Spleen (tissue), 13 donors: Measurements from ENCODE around the gene TBX1. TPM values are rescaled to one million over a fixed set of nuclear protein-coding genes. Genes with fewer than 3 reads are reported as not detected.

Experiments
- DNase-seq: peaks from one replicate; pipeline ENCODE4 v3.0.0-alpha.2; 2020
- H3K27ac ChIP-seq, 8 donors: fragments of 200-600 bp; sonication (generic) in 7 of 8; 1 replicate in 4 of 8; 2 replicates in 4 of 8; pipeline versions ENCODE4 v1.5.0 to v1.8.0; 2016 to 2021; ENCODE audit warnings: inconsistent platforms in 4 of 8, mild to moderate bottlenecking in 4 of 8, moderate library complexity in 1 of 8
- H3K27me3 ChIP-seq, 7 donors: fragments of 200-600 bp; sonication (generic) in 6 of 7; replicated peaks in 1 of 7; 1 replicate in 4 of 7; 2 replicates in 3 of 7; pipeline versions ENCODE4 v1.5.0 to v1.8.0; 2016 to 2021; ENCODE audit warnings: inconsistent platforms in 3 of 7, mild to moderate bottlenecking in 1 of 7
- H3K36me3 ChIP-seq, 6 donors: fragments of 200-600 bp; sonication (generic) in 5 of 6; 1 replicate in 4 of 6; 2 replicates in 2 of 6; pipeline versions ENCODE4 v1.5.0 to v1.8.0; 2016 to 2021; ENCODE audit warnings: inconsistent platforms in 2 of 6
- H3K4me1 ChIP-seq, 6 donors: fragments of 200-600 bp; sonication (generic) in 5 of 6; 1 replicate in 3 of 6; 2 replicates in 3 of 6; pipeline versions ENCODE4 v1.5.0 to v1.8.0; 2016 to 2021; ENCODE audit warnings: inconsistent platforms in 3 of 6
- H3K4me3 ChIP-seq, 8 donors: fragments of 200-600 bp; sonication (generic) in 7 of 8; 1 replicate in 4 of 8; 2 replicates in 4 of 8; pipeline versions ENCODE4 v1.5.0 to v1.8.0; 2016 to 2021; ENCODE audit warnings: inconsistent platforms in 4 of 8, mild to moderate bottlenecking in 4 of 8, moderate library complexity in 2 of 8
- H3K9me3 ChIP-seq, 8 donors: fragments of 200-600 bp; sonication (generic) in 7 of 8; 1 replicate in 4 of 8; 2 replicates in 4 of 8; pipeline versions ENCODE4 v1.5.0 to v1.8.0; 2016 to 2021; ENCODE audit warnings: inconsistent platforms in 4 of 8
- POLR2A ChIP-seq, 3 donors: fragments of 450-650 bp; IDR thresholded peaks; one replicate each; pipeline ENCODE4 v1.5.1; 2017; ENCODE audit warnings: antibody characterized with exemption in 3 of 3, mild to moderate bottlenecking in 1 of 3
- POLR2AphosphoS5 ChIP-seq, 3 donors: sonication (generic); formaldehyde crosslinking; IDR thresholded peaks; one replicate each; pipeline ENCODE4 v1.5.1; 2017; ENCODE audit warnings: antibody characterized with exemption in 3 of 3
- WGBS, 5 donors: extraction: QIAGEN DNeasy Blood & Tissue Kit in 3 of 5; methylation state at CpG; one replicate each; pipeline versions ENCODE4 v1.1.5 to v1.1.7; 2013 to 2018; 5-methylcytosine and 5-hydroxymethylcytosine counted together
- intact Hi-C: fragments of 100-400 bp; cut with DNase I; formaldehyde crosslinking; loops from one replicate; pipeline ENCODE4 v1.15.0; 2023; ENCODE audit warnings: low total_unique reads
- long read RNA-seq, 2 donors: transcript quantifications; one replicate each; lab custom pipeline, GENCODE V29; 2026
- polyA plus RNA-seq, 3 donors: library from polyadenylated mRNA; stranded (reverse); fragments of 200-250 nt; gene quantifications; one replicate each; pipeline ENCODE4 v1.2.1, GENCODE V29; 2013
- total RNA-seq, 7 donors: library from RNA; depleted of rRNA in 3 of 7; stranded (reverse); fragments of >200 nt in 3 of 7; fragmentation: NEBNext Ultra II Directional in 4 of 7; extraction: Animal tissue kit (Norgen Biotek cat#: 25700) in 4 of 7; gene quantifications; one replicate each; pipeline versions ENCODE4 v1.1.0 to v1.2.1, GENCODE V29; 2016 to 2021
- TF ChIP-seq, protein P1 (sequence below), 11 experiments: fragments of 200-600 bp in 7 of 11; fragments of 450-650 bp in 4 of 11; sonication (generic) in 4 of 11; IDR thresholded peaks in 8 of 11; conservative IDR thresholded peaks in 3 of 11; 1 replicate in 7 of 11; 2 replicates in 4 of 11; pipeline versions ENCODE4 v1.4.0 to v1.8.0; 2016 to 2021; ENCODE audit warnings: antibody characterized with exemption in 11 of 11, inconsistent platforms in 4 of 11, mild to moderate bottlenecking in 1 of 11
- donor health status: healthy with polysubstance abuse.
- donor health status: DM: no; HTN: no; CAD: no; lungs with moderate emphysema.
- donor health status: DM: no; HTN: no; CAD: no.
- donor health status: Bipolar disorder and iron deficiency.
- donor health status: healthy.
- donor health status: DM: no; HTN: no; CAD: no.
- donor health status: DM: yes; HTN: yes; CAD: no.

Gene TBX1
- 10 to 100 TPM in 1 of 7 donors, 1 to 10 TPM in 3, under 1 TPM in 3; 0.23 to 10.5 (median 3.1) TPM for total RNA-seq
- under 1 TPM; 0.17 to 0.71 (median 0.61) TPM for polyA plus RNA-seq
- long read RNA-seq, donor 1, partial matches to known transcripts, result 5 of 5 reads
- long read RNA-seq, donor 1, other reads (novel, unspliced or antisense), result 0 of 5 reads
- long read RNA-seq, donor 2, result 0 reads

DNA sequence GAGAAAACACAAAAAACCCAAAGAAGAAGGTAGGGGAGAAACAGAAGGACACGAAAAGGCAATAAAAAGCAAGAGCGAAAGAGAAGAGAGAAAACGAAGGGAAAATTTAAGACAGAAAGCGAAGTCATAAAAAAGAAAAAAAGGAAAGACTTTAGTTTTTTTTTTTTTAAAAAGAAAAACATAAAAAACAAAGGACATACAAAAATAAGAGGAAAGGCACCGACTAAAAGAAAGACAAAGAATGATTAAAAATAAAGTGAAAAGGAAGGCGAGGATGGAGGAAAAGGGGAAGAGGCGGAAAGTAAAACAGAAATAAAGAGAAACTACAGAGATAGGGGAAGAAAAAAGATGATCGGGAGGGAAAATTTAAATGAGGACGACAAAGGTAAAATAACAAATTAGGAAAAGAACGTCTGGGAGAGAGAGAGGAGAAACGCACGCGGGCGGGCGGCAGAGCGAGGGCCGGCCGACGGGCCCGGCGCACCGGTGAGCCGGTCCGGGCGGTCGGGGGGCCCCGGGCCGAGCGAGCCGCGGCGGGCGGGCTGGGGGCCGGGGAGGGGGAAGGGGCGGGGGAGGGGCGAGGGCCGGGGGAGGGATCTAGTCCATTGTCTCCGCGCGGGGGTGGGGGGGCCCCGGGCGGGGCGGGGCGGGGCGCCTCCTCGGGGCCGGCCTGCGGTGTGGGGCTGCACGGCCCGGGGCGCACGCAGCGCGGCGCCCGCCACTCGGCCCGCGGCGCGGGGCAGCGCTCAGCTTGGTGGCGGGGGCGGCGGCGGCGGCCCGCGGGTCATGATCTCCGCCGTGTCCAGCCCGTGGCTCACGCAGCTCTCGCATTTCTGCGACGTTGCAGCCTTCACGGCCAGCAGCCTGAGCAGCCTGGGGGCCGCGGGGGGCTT lies at the start of gene TBX1:
TSS of gene TBX1 (plus strand) at position 721 of the 893 bp plus-strand sequence. CDS start at position 787, 66 bp downstream.
- TF ChIP-seq POLR2AphosphoS5 (IDR thresholded peaks at IDR 0.05) (no peak), POLR2A (IDR thresholded peaks at IDR 0.05) (no peak)
- TF ChIP-seq, protein P1, sequence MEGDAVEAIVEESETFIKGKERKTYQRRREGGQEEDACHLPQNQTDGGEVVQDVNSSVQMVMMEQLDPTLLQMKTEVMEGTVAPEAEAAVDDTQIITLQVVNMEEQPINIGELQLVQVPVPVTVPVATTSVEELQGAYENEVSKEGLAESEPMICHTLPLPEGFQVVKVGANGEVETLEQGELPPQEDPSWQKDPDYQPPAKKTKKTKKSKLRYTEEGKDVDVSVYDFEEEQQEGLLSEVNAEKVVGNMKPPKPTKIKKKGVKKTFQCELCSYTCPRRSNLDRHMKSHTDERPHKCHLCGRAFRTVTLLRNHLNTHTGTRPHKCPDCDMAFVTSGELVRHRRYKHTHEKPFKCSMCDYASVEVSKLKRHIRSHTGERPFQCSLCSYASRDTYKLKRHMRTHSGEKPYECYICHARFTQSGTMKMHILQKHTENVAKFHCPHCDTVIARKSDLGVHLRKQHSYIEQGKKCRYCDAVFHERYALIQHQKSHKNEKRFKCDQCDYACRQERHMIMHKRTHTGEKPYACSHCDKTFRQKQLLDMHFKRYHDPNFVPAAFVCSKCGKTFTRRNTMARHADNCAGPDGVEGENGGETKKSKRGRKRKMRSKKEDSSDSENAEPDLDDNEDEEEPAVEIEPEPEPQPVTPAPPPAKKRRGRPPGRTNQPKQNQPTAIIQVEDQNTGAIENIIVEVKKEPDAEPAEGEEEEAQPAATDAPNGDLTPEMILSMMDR (IDR thresholded peaks at IDR 0.05 in 8 of 11, conservative IDR thresholded peaks at IDR 0.05 in 3 of 11), result no peak
- Histone ChIP-seq H3K36me3 (no peaks in the 10 kb centered on the region), H3K9me3 (no peaks in the 10 kb centered on the region), H3K27ac (no peak within 1 kb of the TSS), H3K27me3 (peaks cover 11 to 98% (median 90%) of the 10 kb centered on the region in 7 donors), H3K4me3 (peak within 1 kb of the TSS in 3 of 8 donors; percentile 21 to 57 (median 21)), H3K4me1 (peaks cover 20 to 66% (median 54%) of the 10 kb centered on the region in 6 donors)
- DNase-seq, result no peak
- intact Hi-C loops, result no loop called here
- 3 to 8% (median 6%) methylated on average over 26 to 65 of the region's 79 CpGs for WGBS, 5 donors

DNA sequence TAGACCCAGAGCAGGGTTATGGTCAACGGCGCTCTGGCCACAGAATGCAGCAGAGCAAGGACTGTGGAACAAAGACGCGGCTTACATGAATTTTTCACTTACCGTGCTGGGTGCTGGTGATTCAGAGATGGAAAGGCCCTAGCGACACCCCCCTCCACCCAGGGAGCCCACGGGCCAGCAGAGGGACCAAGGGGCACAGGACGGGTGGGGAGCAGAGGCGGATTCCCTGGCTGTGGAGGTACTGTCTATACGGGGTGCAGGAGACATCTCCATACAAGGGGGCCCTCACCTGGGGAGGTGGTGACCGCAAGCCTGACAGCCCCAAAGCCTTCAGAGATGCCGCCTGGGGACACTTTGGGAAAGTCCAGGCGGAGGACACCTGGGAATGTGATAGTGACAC lies 47.3 kb upstream of the TBX1 start:
- peak; percentile 52 for DNase-seq
- Histone ChIP-seq H3K4me3 (peak overlapping the region in 1 of 8 donors; percentile 53), H3K9me3 (no peaks in the 10 kb centered on the region), H3K27ac (no peak overlapping the region), H3K36me3 (no peaks in the 10 kb centered on the region), H3K4me1 (peaks cover 0 to 51% (median 28%) of the 10 kb centered on the region in 6 donors), H3K27me3 (peaks cover 0 to 82% (median 31%) of the 10 kb centered on the region in 7 donors)
- TF ChIP-seq POLR2AphosphoS5 (IDR thresholded peaks at IDR 0.05), result no peak
- 88 to 97% (median 92%) methylated on average over 9 to 13 of the region's 13 CpGs for WGBS, 5 donors
- intact Hi-C loops, result no loop called here

DNA sequence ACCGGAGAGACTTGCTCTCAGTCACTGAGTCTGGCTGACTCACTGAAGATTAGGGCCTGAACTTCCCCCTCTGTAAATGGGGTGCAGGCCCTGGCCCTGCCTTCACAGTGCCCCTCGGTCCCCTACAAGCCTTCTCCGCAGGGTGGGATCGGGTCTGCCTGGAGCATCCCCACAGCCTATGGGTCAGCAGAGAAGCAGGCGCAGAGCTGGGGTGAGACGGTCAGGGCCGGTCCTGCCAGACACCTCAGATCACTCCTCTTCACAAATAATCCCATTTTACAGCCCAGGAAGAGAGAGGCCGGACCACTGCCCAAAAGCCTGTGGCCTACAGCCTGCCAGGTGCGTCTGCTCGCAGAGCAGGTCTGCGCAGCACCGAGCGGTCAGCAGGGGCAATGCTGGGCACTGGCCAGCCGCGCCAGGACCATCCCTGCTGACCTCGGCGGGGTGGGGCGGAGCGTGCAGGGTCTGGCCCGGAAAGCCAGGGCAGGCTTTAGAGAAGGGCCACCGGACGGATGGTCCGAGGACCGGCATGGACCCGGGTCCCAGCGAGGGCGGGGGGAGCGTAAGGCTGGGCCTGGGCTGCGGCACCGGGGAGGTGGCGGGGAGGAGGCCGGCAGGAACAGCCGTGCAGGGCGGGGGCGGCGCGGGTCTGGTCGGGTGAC lies 46.8 kb upstream of the TBX1 start:
- peak overlapping the region in 1 of 8 donors; percentile 37 for H3K27ac ChIP-seq
- H3K4me3 ChIP-seq, result peak overlapping the region in 7 of 8 donors; percentile 13 to 73 (median 53)
- DNase-seq, result peak; percentile 81
- no peaks in the 10 kb centered on the region for H3K9me3 ChIP-seq
- H3K27me3 ChIP-seq, result peaks cover 0 to 82% (median 37%) of the 10 kb centered on the region in 7 donors
- intact Hi-C loops, result no loop called here
- WGBS, 5 donors, result 28 to 50% (median 32%) methylated on average over 17 to 38 of the region's 38 CpGs
- no peaks in the 10 kb centered on the region for H3K36me3 ChIP-seq
- peaks cover 3 to 53% (median 34%) of the 10 kb centered on the region in 6 donors for H3K4me1 ChIP-seq
- TF ChIP-seq POLR2AphosphoS5 (IDR thresholded peaks at IDR 0.05) (peak in 1 of 3 donors; percentile 9), POLR2A (IDR thresholded peaks at IDR 0.05) (no peak)

DNA sequence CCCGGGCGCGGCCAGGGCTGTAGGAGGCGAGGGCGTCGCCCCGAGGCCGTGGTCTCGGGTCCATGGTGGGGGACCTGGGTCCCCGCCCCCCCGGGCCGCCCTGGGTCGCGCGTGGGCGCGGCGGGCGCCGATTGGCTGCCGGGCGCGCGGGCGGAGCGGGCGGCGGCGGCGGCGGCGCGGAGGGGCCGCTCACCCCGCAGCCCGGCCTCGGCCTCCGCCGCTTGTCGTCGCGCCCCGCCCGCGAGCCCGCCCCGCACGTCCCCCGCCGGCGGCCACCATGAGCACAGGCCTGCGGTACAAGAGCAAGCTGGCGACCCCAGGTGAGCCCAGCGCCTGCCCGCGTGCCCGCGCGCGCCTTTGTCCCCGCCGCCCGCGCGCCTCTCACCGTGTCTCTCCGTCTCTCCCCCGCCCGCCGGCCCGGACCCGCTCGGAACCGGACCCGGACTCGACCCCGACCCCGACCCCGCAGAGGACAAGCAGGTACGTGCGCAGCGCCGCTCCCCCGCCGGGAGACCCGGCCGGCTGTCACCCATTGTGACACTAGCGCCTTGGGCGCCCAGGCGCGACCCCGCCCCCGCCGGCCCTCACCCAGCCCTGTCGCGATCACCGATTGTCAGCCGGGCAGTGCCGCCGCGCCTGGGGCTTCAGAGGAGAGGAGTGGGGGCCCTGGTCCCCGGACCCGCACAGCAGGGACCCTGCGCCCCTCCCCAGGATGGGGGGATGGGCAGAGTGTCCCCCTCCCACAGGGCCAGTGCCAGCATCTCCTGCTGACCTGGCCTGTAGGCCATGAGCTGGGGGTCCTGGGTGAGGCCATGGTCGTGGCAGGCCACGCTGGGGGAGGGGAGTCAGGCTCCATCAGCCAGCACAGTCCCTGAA lies 46.0 kb upstream of the TBX1 start, which contains the start of gene SEPTIN5:
TSS of gene SEPTIN5 (plus strand) at position 192 of the 876 bp plus-strand sequence. CDS start at position 278, 86 bp downstream.
- Histone ChIP-seq H3K4me3 (peak within 1 kb of the TSS; percentile 23 to 73 (median 47)), H3K27me3 (peaks cover 0 to 82% (median 44%) of the 10 kb centered on the region in 7 donors), H3K4me1 (peaks cover 9 to 61% (median 39%) of the 10 kb centered on the region in 6 donors), H3K36me3 (peaks cover 0 to 4% (median 0%) of the 10 kb centered on the region in 6 donors), H3K9me3 (no peaks in the 10 kb centered on the region), H3K27ac (peak within 1 kb of the TSS in 2 of 8 donors; percentile 48 to 74)
- intact Hi-C loops, result no loop called here
- DNase-seq, result peak; percentile 80
- TF ChIP-seq, protein P1 (IDR thresholded peaks at IDR 0.05 in 8 of 11, conservative IDR thresholded peaks at IDR 0.05 in 3 of 11), result no peak
- no peak for TF ChIP-seq POLR2AphosphoS5 (IDR thresholded peaks at IDR 0.05)
- TF ChIP-seq POLR2A (IDR thresholded peaks at IDR 0.05), result no peak
- 0 to 18% (median 2%) methylated on average over 9 to 106 of the region's 106 CpGs for WGBS, 5 donors
